Osteoblast (primary cell): ENCODE results near the gene HCAR3. TPM values are rescaled to one million over a fixed set of nuclear protein-coding genes. Genes with fewer than 3 reads are reported as not detected.
"Not testable (repeated sequence)": the region's sequence is repeated elsewhere in the genome, so short reads cannot be mapped to it uniquely, and the experiment has no call there.

Experiments
- DNase-seq: peaks from one replicate; pipeline ENCODE4 v3.0.0; 2011; ENCODE audit warnings: low spot score, mixed read lengths; ENCODE audit not compliant: insufficient read length; ENCODE audit errors: missing footprints
- H2AFZ ChIP-seq: 2 replicates; pipeline ENCODE4 v1.6.0; 2011; ENCODE audit warnings: mild to moderate bottlenecking, low read length
- H3K27ac ChIP-seq: 2 replicates; pipeline ENCODE4 v1.5.1; 2011; ENCODE audit warnings: mild to moderate bottlenecking, low read depth, low read length, moderate library complexity
- H3K27me3 ChIP-seq: 2 replicates; pipeline ENCODE4 v1.6.0; 2012; ENCODE audit warnings: mild to moderate bottlenecking, control low read depth, inconsistent platforms, low read length, moderate library complexity; ENCODE audit not compliant: insufficient read depth
- H3K36me3 ChIP-seq: 2 replicates; pipeline ENCODE4 v1.5.1; 2011; ENCODE audit warnings: mild to moderate bottlenecking, low read length, control low read depth, moderate library complexity; ENCODE audit not compliant: insufficient read depth
- H3K4me1 ChIP-seq: 2 replicates; pipeline ENCODE4 v1.5.1; 2011; ENCODE audit warnings: mild to moderate bottlenecking, low read length, control low read depth, moderate library complexity; ENCODE audit not compliant: insufficient read depth
- H3K4me2 ChIP-seq: 2 replicates; pipeline ENCODE4 v1.6.0; 2011; ENCODE audit warnings: mild to moderate bottlenecking, low read length; ENCODE audit not compliant: insufficient read depth
- H3K4me3 ChIP-seq: fragments of 200-600 bp; sonication (generic); 3 replicates; pipeline ENCODE4 v1.5.1; 2012; ENCODE audit warnings: mild to moderate bottlenecking, low read length, inconsistent platforms; ENCODE audit not compliant: insufficient read depth
- H3K79me2 ChIP-seq: 2 replicates; pipeline ENCODE4 v1.6.0; 2012; ENCODE audit warnings: mild to moderate bottlenecking, low read length, control low read depth, inconsistent platforms; ENCODE audit not compliant: insufficient read depth
- H3K9me3 ChIP-seq: 2 replicates; pipeline ENCODE4 v1.5.1; 2011; ENCODE audit warnings: low read depth, low read length, control low read depth
- H4K20me1 ChIP-seq: 2 replicates; pipeline ENCODE4 v1.6.0; 2012; ENCODE audit warnings: mild to moderate bottlenecking, low read length, control low read depth; ENCODE audit not compliant: insufficient read depth
- CTCF ChIP-seq: IDR thresholded peaks from 2 replicates; pipeline ENCODE4 v1.5.1; 2011; ENCODE audit warnings: mild to moderate bottlenecking, low read depth, low read length, moderate library complexity; ENCODE audit errors: extremely low read depth
- total RNA-seq: library from RNA; depleted of rRNA; stranded (reverse); fragments of >200 nt; gene quantifications from 2 replicates; pipeline ENCODE4 v1.2.3, GENCODE V29; 2012

Gene HCAR3
- total RNA-seq: not detected in 2 replicates

GRCh38 chr12:122716658-122717057, at the start of gene HCAR3:
Gene HCAR3, minus strand, starts transcription at chr12:122716811. Its CDS starts 74 bp downstream, at chr12:122716737.
- H3K79me2 ChIP-seq, H3K4me2 ChIP-seq, H2AFZ ChIP-seq, H3K9me3 ChIP-seq, H3K36me3 ChIP-seq, H3K4me1 ChIP-seq, H4K20me1 ChIP-seq, H3K27ac ChIP-seq, DNase-seq, H3K4me3 ChIP-seq, H3K27me3 ChIP-seq: not testable (repeated sequence)

- Histone ChIP-seq H3K4me1 (peaks cover 10% of the 10 kb centered on the region), H3K4me3 (no peak overlapping the region), H3K27ac (no peak overlapping the region), H2AFZ (no peak overlapping the region), H4K20me1 (peaks cover 19% of the 10 kb centered on the region), H3K27me3 (no peaks in the 10 kb centered on the region), H3K79me2 (peaks cover 79% of the 10 kb centered on the region), H3K4me2 (no peak overlapping the region), H3K9me3 (no peaks in the 10 kb centered on the region), H3K36me3 (peaks cover 71% of the 10 kb centered on the region)
- no peak for TF ChIP-seq CTCF
- DNase-seq: no peak
Measured at GRCh38 chr12:122757568-122757967, 41.0 kb upstream of the HCAR3 start.

GRCh38 chr12:122754790-122755189, 38.2 kb upstream of the HCAR3 start:
- Histone ChIP-seq H3K79me2 (peaks cover 63% of the 10 kb centered on the region), H3K36me3 (peaks cover 55% of the 10 kb centered on the region), H4K20me1 (peaks cover 13% of the 10 kb centered on the region), H3K27ac (peak overlapping the region; percentile 7), H2AFZ (no peak overlapping the region), H3K4me1 (peaks cover 10% of the 10 kb centered on the region), H3K9me3 (no peaks in the 10 kb centered on the region), H3K27me3 (no peaks in the 10 kb centered on the region), H3K4me2 (no peak overlapping the region), H3K4me3 (no peak overlapping the region)
- no peak for DNase-seq
- TF ChIP-seq CTCF: no peak

GRCh38 chr12:122753319-122753650, 36.7 kb upstream of the HCAR3 start:
- peak overlapping the region; percentile 85 for H3K27ac ChIP-seq
- H2AFZ ChIP-seq: peak overlapping the region; percentile 95
- H3K36me3 ChIP-seq: peaks cover 41% of the 10 kb centered on the region
- H3K9me3 ChIP-seq: no peaks in the 10 kb centered on the region
- H3K27me3 ChIP-seq: no peaks in the 10 kb centered on the region
- no peak for TF ChIP-seq CTCF
- H3K4me2 ChIP-seq: peak overlapping the region; percentile 99
- H3K4me1 ChIP-seq: peaks cover 10% of the 10 kb centered on the region
- peaks cover 50% of the 10 kb centered on the region for H3K79me2 ChIP-seq
- H4K20me1 ChIP-seq: peaks cover 4% of the 10 kb centered on the region
- H3K4me3 ChIP-seq: peak overlapping the region; percentile 97
- DNase-seq: no peak
